DMS153 (cell line): Measurements from ENCODE around the gene AXIN1.
A peak's percentile ranks its signal among the peaks of the same experiment; 100 is the strongest.
"Not testable (repeated sequence)": the region's sequence is repeated elsewhere in the genome, so short reads cannot be mapped to it uniquely, and the experiment has no call there.

Experiments used
- DNase-seq: peaks from one replicate; lab custom pipeline; 2025; lab: John Stamatoyannopoulos, UW

AXIN1 gene

GRCh38 chr16:381012-381788 is 28.7 kb upstream of the AXIN1 start:
- DNase-seq: no peak

- DNase-seq: no peak
Measured at GRCh38 chr16:380762-381011, 28.2 kb upstream of the AXIN1 start.

- DNase-seq: no peak
Measured at GRCh38 chr16:379961-380761, 27.6 kb upstream of the AXIN1 start.

- DNase-seq: peak; percentile 93
Measured at GRCh38 chr16:379183-379960, 26.8 kb upstream of the AXIN1 start.

- no peak for DNase-seq
Measured at GRCh38 chr16:378821-379182, 26.3 kb upstream of the AXIN1 start.

- not testable (repeated sequence) for DNase-seq
Measured at GRCh38 chr16:378113-378820, 25.7 kb upstream of the AXIN1 start.

- no peak for DNase-seq
Measured at GRCh38 chr16:377419-377951, 25.0 kb upstream of the AXIN1 start.

GRCh38 chr16:376817-377418 is 24.4 kb upstream of the AXIN1 start:
- DNase-seq: no peak

- DNase-seq: no peak
Measured at GRCh38 chr16:375927-376816, 23.6 kb upstream of the AXIN1 start.

GRCh38 chr16:375212-375611 is 22.7 kb upstream of the AXIN1 start:
- DNase-seq: no peak

- DNase-seq: no peak
Measured at GRCh38 chr16:374616-374926, 22.0 kb upstream of the AXIN1 start.

- no peak for DNase-seq
Measured at GRCh38 chr16:373848-374615, 21.5 kb upstream of the AXIN1 start.

- no peak for DNase-seq
Measured at GRCh38 chr16:373020-373598, 20.6 kb upstream of the AXIN1 start.

GRCh38 chr16:372302-372983 is 19.9 kb upstream of the AXIN1 start:
- DNase-seq: no peak

GRCh38 chr16:371515-372301 is 19.2 kb upstream of the AXIN1 start:
- peak; percentile 77 for DNase-seq

GRCh38 chr16:370979-371514 is 18.5 kb upstream of the AXIN1 start:
- DNase-seq: no peak

GRCh38 chr16:370443-370842 is 17.9 kb upstream of the AXIN1 start, which contains the start of gene MRPL28:
Gene MRPL28, minus strand, starts transcription at chr16:370538. Its CDS starts 320 bp downstream, at chr16:370218.
- DNase-seq: peak; percentile 91
